Measurements from ENCODE around the gene GUCY1B1. TPM values are rescaled to one million over a fixed set of nuclear protein-coding genes. Genes with fewer than 3 reads are reported as not detected.

GUCY1B1 gene
- polyA plus RNA-seq = 10 to 100 TPM in 1 of 3 donors, 1 to 10 TPM in 2; 4.2 to 10.3 (median 5.1) TPM

DNA sequence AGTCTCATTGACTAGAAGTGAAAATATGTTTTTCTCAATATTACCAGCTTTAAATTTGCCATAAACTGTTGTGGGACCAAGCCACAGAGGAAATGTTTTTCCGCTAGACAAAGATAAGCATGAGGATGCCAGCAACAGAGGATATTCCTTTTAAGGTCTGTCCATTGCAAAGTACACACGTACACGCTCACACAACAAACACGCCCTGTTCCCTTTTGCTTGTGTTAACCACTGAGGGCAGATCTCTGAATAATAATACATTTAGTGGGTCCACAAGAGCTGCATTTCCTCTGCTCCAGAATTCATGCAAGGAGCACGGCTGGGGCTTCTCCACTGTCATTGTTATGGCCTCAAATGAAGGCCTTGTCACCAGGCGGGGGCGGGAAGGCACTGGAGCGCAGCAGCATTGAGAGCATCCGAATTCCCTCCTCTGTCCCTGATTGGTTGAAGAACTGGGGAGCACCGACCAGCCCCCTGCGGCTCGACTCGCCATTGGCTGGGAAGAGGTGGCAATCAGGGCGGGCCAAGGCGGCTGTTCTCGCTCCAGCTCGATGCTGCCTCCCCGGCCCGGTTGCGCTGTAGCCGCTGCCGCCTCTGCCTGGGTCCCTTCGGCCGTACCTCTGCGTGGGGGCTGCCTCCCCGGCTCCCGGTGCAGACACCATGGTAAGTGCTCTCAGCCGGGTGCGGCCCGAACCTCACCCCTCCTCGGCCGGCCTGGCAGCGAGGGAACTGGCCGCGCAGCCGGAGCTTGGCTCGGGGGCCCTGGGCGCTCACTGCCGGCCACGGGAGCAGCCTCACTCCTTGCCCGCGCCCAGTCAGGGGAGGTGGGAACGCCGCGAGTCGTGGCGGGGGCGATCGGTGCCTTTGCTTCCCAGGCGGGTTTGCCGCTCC, at the start of gene GUCY1B1:
Gene GUCY1B1, plus strand, starts transcription at position 541 of the 891 bp plus-strand sequence. Its CDS starts 120 bp downstream, at position 661.
- 6 to 11% (median 8%) methylated on average over 38 to 51 of the region's 51 CpGs for WGBS, 3 donors
- no peak within 1 kb of the TSS for H3K27ac ChIP-seq (ENCODE audit: low read depth, low read length)

DNA sequence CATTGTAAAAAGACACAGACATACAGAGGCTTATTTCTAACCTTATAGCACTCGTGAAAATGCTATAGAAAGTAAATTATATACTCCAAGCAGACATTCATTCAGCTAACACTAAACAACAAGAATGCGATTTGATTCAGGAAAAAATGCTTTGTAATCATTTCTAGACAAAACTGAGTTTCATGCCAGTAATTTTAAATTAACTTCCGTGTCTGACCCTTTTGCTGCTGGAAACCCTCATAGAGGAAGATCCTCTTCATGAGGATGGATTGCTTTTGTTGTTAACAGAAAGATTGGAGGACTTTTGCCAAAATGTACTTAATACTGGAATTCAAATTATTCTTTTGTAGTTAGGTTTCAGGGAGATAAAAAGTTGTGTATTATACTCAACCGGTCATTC, 48.9 kb upstream of the GUCY1B1 start:
- WGBS, 3 donors = 44 to 63% (median 51%) methylated on average over 4 of the region's 4 CpGs
- no peak overlapping the region for H3K27ac ChIP-seq (ENCODE audit: low read depth, low read length)

DNA sequence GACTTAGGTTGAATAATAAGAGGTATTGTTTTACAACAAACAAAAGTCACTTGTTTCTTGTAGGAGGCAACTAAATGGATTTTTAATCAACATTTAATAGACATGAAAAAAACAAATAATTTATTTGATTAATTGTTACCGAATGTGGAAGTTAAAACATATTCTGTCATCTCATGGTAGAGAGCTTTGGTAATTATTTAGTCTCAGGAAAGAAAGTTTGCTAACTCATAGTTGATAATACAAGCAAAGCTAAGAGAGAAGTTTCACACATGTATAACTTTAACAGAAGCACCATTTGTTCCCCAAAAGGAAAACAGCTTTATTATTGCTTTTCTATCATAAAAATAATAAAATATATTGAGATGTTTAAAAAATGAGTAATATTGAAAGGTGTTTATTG, 47.3 kb upstream of the GUCY1B1 start:
- WGBS, 3 donors = 53 to 65% (median 53%) methylated on average over 1 of the region's 1 CpG
- H3K27ac ChIP-seq (ENCODE audit: low read depth, low read length) = no peak overlapping the region

DNA sequence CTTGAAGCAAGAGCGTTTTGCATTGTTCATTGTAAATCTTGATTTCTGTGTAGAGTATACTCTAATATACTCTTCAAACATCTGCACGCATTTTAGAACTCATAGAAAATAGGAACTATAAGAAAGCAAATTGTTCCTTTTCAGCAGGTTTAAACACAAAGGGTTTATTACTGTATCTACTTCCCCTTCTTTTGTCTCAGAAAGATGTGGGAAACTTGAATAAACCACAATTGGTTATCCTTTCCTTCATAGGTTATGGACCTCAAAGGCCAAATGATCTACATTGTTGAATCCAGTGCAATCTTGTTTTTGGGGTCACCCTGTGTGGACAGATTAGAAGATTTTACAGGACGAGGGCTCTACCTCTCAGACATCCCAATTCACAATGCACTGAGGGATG, 46.0 kb upstream of the GUCY1B1 start:
- WGBS, 3 donors = 58 to 84% (median 59%) methylated on average over 3 of the region's 3 CpGs
- no peak overlapping the region for H3K27ac ChIP-seq (ENCODE audit: low read depth, low read length)

DNA sequence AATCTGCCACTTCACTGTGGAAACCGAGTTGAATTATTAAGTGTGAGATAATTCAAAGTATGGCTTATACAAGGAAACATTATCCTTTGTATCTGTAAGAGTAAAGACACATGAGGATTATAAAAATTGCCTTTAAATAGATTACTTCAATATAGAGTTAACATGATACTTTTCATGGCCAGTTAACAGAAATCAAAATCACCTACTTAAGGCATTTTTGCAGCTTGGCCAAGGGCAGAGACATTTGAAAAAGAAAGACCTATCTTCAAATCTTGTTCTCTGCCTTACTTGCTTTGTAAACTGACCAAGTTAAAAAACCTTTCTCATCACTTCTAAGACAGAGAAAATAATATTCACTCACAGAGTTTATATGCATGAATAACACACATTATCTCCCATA, 44.9 kb upstream of the GUCY1B1 start:
- 69 to 79% (median 77%) methylated on average over 1 of the region's 1 CpG for WGBS, 3 donors

DNA sequence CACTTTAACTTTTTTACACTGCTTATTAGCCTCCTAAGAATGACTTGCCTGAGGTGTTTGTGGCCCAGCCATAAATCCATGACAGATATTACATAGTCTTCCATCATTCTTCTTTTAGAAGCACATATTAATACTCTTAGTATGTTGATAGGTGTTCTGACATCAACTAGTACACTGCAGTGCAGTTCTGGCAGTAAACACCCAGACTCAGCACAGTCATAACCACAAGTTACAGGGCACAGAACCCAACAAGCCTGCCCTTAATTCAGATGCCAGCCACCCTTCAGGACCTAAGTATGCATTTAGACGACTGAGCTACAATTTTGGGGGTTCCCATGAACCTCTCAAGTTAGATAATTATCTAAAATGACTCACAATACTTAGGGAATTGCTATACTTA, 36.5 kb upstream of the GUCY1B1 start:
- H3K27ac ChIP-seq (ENCODE audit: low read depth, low read length) = no peak overlapping the region
- 67 to 85% (median 81%) methylated on average over 1 of the region's 1 CpG for WGBS, 3 donors

More for the DNA sequence above, 44.9 kb upstream of the GUCY1B1 start:
- H3K27ac ChIP-seq (ENCODE audit: low read depth, low read length) = no peak overlapping the region

DNA sequence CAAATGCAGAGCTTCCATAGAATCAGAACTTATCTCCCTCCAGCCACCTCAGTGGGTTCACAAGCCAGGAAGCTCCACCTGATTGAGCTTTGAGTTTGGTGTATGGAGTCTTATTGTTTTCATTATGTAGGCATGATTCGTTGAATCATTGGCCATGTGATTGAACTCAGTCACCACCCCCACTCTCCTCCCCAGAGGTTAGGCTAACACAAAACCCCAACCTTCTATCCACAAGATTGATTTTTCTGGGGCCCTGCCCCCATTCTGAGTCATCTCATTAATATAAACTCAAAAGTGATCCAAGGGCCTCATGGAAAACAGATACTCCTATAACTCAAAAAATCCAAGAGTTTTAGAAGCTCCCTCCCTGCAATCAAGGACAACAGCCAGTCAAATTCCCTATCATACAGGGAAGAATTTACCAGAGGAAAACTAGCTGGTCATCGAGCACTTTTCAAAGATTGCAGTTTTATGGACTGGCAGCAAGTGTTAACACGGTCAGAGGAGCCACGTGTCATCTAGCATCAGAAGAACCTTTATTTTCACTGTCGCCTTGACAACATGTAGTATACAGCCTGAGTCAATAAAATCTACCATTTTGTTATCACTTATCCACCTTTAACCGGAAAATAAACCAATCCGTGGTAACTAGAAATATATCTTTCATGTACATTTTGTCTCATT, 35.9 kb upstream of the GUCY1B1 start:
- no peak overlapping the region for H3K27ac ChIP-seq (ENCODE audit: low read depth, low read length)
- WGBS, 3 donors = 83 to 90% (median 88%) methylated on average over 7 of the region's 7 CpGs

DNA sequence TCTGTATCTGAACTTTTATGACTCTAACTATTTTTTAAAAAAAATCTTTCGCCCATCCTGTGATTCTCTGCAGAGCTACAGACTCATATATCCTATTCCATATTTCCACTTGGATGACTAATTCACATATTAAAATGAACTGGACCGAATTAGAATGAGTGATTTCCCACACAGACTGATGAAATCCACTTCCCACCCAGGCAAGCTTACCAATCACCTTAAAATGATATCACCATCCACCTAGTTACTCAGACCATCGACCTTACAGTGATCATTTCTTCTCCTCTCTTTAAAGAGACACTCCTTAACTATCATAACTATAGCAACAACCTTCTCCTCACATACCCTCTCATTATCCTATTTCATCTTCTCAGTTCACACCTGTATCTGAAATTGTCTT, 34.1 kb upstream of the GUCY1B1 start:
- 68 to 87% (median 69%) methylated on average over 3 of the region's 3 CpGs for whole genome bisulfite sequencing, 3 donors
- H3K27ac ChIP-seq (ENCODE audit: low read depth, low read length) = no peak overlapping the region

DNA sequence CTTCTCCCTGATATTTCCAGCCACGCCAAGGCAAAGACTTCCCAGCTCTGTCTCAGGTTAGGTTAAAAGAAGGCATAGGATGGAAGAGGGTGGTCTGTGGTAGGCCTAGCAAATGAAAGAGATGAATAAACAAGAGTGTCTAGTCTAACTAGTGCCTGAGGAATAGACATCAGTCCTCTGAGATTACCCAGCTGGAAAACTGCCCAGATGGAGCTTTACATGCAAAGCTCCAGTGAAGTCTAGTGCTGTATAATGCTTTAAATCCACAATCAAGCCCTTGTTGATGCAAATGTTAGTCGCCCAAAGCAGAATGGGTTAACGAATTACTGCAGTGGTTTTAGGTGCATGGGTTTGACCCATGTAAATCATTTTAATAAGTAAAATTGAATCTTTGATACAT, 24.8 kb upstream of the GUCY1B1 start:
- 59 to 88% (median 83%) methylated on average over 3 of the region's 3 CpGs for WGBS, 3 donors
- H3K27ac ChIP-seq (ENCODE audit: low read depth, low read length) = no peak overlapping the region

DNA sequence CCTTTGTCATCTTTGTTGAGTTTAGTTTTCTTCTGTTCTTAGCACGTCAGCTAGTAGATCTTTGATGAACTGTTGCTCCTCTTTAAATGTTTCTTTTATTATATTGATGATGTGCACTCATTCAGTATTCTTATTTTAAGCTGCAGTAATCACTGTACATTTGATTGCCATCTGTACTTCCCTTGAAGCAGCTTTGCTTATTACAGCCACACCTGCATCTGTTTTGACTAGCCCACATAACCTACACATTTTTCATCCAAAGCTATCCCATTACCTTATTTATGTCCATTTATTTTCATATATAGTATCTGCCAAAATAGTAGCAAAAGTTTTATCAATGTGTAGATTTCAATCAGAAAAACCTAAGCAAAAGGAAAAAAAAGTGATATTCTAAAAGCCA, 23.9 kb upstream of the GUCY1B1 start:
- WGBS, 3 donors = 76 to 93% (median 86%) methylated on average over 1 of the region's 1 CpG
- no peak overlapping the region for H3K27ac ChIP-seq (ENCODE audit: low read depth, low read length)

DNA sequence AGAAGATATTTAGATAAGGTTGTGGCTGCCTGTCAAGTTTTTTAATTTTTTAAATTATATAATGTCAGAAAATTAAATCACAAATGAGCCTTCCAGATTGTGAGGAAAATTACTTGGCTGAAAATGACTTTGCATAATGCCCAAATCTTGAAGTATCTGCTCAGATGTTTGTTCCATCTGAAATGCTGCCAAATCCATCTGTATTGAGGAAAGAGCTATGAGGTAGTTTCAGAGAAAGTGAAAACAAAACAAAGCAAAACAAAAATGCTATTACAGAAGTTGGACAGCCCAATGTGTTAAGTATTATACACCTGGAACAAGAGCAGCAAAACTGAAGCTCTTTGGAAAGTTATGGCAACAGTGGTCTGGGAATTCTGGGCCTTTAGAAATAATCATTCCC, 23.3 kb upstream of the GUCY1B1 start:
- no peak overlapping the region for H3K27ac ChIP-seq (ENCODE audit: low read depth, low read length)

DNA sequence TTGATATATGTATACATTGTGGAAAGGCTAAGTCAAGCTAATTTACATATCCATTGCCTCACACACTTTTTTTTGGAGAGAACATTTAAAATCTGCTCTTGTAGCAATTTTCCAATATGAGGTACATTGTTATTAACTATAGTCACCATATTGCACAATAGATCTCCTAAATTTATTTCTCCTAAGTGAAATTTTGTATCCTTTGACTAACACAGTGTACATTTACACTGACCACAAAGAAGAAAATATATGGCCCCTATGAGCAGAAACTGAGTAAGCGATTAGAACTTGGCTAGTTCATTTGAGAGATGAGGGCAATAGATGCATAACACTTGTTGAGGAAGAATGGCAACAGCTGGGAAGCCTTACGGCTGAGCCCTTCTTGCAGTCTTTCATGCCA, 20.3 kb upstream of the GUCY1B1 start:
- 91 to 95% (median 94%) methylated on average over 2 of the region's 2 CpGs for WGBS, 3 donors

DNA sequence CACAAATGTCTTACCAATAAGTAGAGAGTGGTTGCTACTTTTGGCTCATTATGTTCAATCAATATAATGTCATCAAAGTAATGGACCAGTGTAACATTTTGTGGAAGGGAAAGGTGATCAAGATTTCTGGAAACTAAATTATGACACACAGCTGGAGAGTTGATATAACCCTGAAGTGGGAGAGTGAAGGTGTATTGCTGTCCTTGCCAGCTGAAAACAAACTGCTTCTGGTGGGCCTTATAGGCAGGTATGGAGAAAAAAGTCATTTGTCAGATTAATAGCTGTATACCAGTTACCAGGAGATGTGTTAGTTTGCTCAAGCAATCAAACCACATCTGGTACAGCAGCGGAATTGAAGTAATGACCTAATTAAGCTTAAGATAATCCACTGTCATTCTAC, 17.3 kb upstream of the GUCY1B1 start:
- no peak overlapping the region for H3K27ac ChIP-seq (ENCODE audit: low read depth, low read length)
- WGBS, 3 donors = 92 to 97% (median 96%) methylated on average over 1 of the region's 1 CpG

More for the DNA sequence above, 20.3 kb upstream of the GUCY1B1 start:
- H3K27ac ChIP-seq (ENCODE audit: low read depth, low read length) = no peak overlapping the region

DNA sequence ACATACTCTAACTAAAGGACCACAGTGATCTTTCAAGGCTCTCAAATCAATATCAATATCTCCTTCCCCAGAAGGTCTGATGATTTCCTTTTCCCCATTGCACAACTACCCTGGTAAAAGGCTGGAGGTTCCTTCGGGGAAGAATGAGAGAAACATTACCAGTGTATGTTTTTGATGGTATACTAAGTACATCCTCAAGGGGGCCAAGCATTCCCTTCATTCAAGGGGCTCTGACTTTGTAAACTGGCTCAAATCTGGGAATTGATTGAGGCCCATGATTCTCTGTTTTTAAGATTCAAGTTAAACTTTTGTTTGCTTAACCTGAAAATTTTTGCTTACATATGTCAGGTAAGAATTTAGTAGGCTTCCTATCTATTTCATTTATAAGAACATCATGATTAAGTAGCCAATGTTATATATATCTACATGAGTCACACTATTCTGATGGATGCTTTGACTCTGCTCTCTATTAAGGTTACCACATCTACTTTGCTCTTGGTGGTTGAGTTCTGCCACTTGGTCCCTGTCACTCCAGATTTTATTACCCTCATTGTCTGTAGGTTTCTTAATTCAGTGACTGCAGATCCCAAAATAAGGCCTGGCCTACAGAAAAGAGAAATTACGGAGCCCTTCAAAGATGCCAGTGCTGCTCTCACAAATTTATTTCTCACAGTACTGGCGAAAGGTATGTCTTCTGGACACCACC, 16.4 kb upstream of the GUCY1B1 start:
- 80 to 89% (median 82%) methylated on average over 3 of the region's 3 CpGs for WGBS, 3 donors
- H3K27ac ChIP-seq (ENCODE audit: low read depth, low read length) = no peak overlapping the region

DNA sequence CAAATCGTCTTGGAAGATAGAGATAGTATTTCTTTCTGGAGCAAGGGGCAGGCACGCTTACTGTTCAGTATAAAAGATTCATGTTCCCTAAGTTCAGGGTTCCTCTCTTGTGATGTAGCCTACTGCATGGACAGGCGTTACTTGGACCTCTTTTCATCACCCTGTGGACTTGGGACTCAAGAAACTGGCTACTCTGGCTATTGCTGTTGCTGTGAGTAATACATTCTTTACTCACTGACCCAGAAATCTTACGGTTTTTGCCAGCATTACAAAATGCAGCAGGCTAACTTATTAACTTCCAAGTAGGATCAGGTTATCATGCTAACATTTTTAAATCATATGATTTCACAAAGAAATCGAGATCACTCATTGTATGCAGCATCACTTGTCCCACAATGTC, 12.8 kb upstream of the GUCY1B1 start:
- WGBS, 3 donors = 62 to 74% (median 71%) methylated on average over 5 of the region's 5 CpGs
- no peak overlapping the region for H3K27ac ChIP-seq (ENCODE audit: low read depth, low read length)

DNA sequence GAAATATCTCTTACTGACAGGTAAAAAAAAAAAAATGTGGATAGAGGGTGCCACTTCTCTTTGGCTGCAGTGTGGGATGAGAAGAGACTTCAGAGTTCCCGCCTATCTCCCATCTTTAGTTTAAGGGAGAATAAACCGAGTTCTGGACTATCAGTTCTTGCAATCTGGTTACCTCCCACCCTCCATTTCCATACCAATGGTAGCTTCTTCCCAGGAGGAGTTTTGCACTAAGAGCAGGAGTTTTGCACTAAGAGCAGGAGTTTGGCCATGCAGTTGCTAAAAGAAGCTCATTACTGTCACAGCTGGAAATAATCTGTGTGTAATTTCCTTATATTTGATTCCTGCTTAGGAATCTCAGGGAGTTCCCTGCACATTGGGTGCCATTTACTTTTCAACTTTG, 10.8 kb upstream of the GUCY1B1 start:
- no peak overlapping the region for H3K27ac ChIP-seq (ENCODE audit: low read depth, low read length)
- 75 to 89% (median 85%) methylated on average over 2 of the region's 2 CpGs for WGBS, 3 donors

DNA sequence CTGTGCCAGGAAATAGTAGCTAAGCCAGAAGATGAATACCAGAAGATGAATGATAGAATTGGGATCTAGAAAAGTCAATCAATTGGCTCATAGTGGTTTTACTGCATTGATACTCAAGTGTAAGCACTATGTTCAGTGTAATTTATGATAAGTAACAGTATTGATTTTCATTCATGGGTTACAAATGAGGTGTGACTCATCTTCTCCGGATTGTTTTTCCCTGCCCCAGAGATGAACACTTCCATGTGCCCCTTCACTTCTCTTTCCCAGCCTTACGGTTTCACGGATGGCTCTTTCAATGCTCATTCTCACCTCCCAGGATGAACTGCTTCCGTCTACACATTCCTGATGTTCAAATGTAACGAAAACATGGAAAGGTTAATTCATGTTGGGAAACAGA, 9.8 kb upstream of the GUCY1B1 start:
- H3K27ac ChIP-seq (ENCODE audit: low read depth, low read length) = no peak overlapping the region
- WGBS, 3 donors = 74 to 94% (median 91%) methylated on average over 5 of the region's 5 CpGs

DNA sequence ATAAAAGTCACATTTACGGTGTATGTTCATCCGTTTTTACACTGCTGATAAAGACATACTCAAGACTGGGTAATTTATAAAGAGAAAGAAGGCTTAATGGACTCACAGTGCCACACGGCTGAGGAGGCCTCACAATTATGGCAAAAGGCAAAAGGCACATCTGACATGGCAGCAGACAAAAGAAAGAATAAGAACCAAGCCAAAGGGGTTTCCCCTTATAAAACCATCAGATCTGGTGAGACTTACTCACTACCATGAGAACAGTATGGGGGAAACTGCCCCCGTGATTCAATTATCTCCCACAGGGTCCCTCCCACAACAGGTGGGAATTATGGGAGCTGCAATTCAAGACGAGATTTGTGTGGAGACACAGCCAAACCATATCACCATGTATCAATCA, 7.3 kb upstream of the GUCY1B1 start:
- H3K27ac ChIP-seq (ENCODE audit: low read depth, low read length) = no peak overlapping the region
- WGBS, 3 donors = 75 to 93% (median 86%) methylated on average over 5 of the region's 5 CpGs

DNA sequence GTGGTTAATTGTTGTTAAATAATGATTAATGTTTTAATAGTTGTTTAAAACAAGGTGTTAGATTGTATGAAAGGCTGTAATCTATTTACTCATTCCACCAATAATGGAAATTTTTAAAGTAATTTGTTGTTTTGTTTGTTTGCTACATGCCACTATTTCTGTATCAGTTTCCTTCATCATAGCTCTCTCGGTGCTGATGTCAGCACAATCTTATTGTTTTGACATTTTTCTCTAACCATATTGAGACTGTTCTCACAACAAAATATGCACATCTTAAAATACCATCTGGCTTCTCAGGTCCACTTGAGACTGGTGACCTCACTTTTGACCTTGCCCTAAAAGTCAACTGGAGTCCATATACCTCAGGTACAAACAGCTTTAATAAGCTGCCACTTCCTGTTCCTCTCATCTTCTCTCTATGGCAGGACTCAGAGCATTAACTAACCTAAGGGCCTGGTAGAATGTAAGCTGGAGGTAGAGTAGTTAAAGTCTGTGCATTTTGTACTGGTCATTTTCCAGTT, 1.0 kb upstream of the GUCY1B1 start:
- WGBS, 3 donors = 85 to 97% (median 95%) methylated on average over 1 of the region's 1 CpG
- H3K27ac ChIP-seq (ENCODE audit: low read depth, low read length) = no peak overlapping the region

All from adipose tissue (tissue), 3 donors.